Measurements from ENCODE around the gene OGFR. TPM values are rescaled to one million over a fixed set of nuclear protein-coding genes. Genes with fewer than 3 reads are reported as not detected.

OGFR gene
- total RNA-seq, 2 experiments from 2014 or later, result 67.0 to 76.6 TPM

GRCh38 chr20:62806383-62807050 is 1.9 kb downstream of the OGFR start:
- CTCF ChIA-PET, result interaction anchor here (1.5 to 2.6 kb wide), 4 partner anchors 10 to 66 kb away, joined by 3 to 18 read pairs (median 6); partner anchors contain the start of gene MRGBP
- Mint-ChIP-seq H3K4me1 (ENCODE audit: low read depth) (peaks cover 35% of the 10 kb centered on the region), H3K36me3 (ENCODE audit: low read depth) (peaks cover 21% of the 10 kb centered on the region), H3K27ac (peak overlapping the region; percentile 39), H3K9me3 (ENCODE audit: insufficient read depth) (no peaks in the 10 kb centered on the region), H3K27me3 (ENCODE audit: low read depth) (no peaks in the 10 kb centered on the region), H3K4me3 (peak overlapping the region; percentile 82)
- DNase-seq, result no peak
- ATAC-seq, result no peak
- POLR2A ChIA-PET, result no interaction called here

- ChIA-PET POLR2A (interaction anchor here (0.6 to 1.4 kb wide), 4 partner anchors 11 to 169 kb away, joined by 3 to 5 read pairs (median 3); partner anchors contain the start of gene MRGBP), CTCF (interaction anchor here (1.0 to 2.6 kb wide), 25 partner anchors 9 to 502 kb away, joined by 3 to 18 read pairs (median 6); partner anchors contain the start of genes COL9A3, MRGBP and TCFL5)
- DNase-seq, result no peak
- Mint-ChIP-seq H3K4me1 (ENCODE audit: low read depth) (peaks cover 35% of the 10 kb centered on the region), H3K27ac (no peak overlapping the region), H3K4me3 (no peak overlapping the region), H3K9me3 (ENCODE audit: insufficient read depth) (no peaks in the 10 kb centered on the region), H3K36me3 (ENCODE audit: low read depth) (peaks cover 28% of the 10 kb centered on the region), H3K27me3 (ENCODE audit: low read depth) (no peaks in the 10 kb centered on the region)
- ATAC-seq, result no peak
Observed at GRCh38 chr20:62807444-62808210, 3.0 kb downstream of the OGFR start.

GRCh38 chr20:62808211-62808865 is 3.7 kb downstream of the OGFR start:
- CTCF ChIA-PET, result interaction anchor here (0.7 to 2.6 kb wide), 31 partner anchors 9 to 503 kb away, joined by 3 to 18 read pairs (median 5); partner anchors contain the start of genes COL9A3, MRGBP and TCFL5
- H3K4me3 Mint-ChIP-seq, result peak overlapping the region; percentile 29
- POLR2A ChIA-PET, result interaction anchor here (0.6 to 1.4 kb wide), 4 partner anchors 14 to 191 kb away, joined by 3 to 5 read pairs (median 3); no protein-coding TSS in a partner anchor
- peak; percentile 50 for ATAC-seq
- peaks cover 31% of the 10 kb centered on the region for H3K4me1 Mint-ChIP-seq (ENCODE audit: low read depth)
- DNase-seq, result peak; percentile 80
- H3K27me3 Mint-ChIP-seq (ENCODE audit: low read depth), result no peaks in the 10 kb centered on the region
- H3K36me3 Mint-ChIP-seq (ENCODE audit: low read depth), result peaks cover 30% of the 10 kb centered on the region
- no peaks in the 10 kb centered on the region for H3K9me3 Mint-ChIP-seq (ENCODE audit: insufficient read depth)
- H3K27ac Mint-ChIP-seq, result no peak overlapping the region

GRCh38 chr20:62809530-62810428 is 5.1 kb downstream of the OGFR start:
- H3K27me3 Mint-ChIP-seq (ENCODE audit: low read depth), result peaks cover 2% of the 10 kb centered on the region
- no peak for DNase-seq
- POLR2A ChIA-PET, result interaction anchor here (1.1 kb wide), 1 partner anchor 24 kb away, joined by 3 read pairs; no protein-coding TSS in a partner anchor
- no peak overlapping the region for H3K4me3 Mint-ChIP-seq
- no peak for ATAC-seq
- H3K36me3 Mint-ChIP-seq (ENCODE audit: low read depth), result peaks cover 30% of the 10 kb centered on the region
- H3K27ac Mint-ChIP-seq, result no peak overlapping the region
- CTCF ChIA-PET, result interaction anchor here (1.1 to 2.6 kb wide), 4 partner anchors 10 to 193 kb away, joined by 3 to 18 read pairs (median 9); partner anchors contain the start of gene MRGBP
- H3K9me3 Mint-ChIP-seq (ENCODE audit: insufficient read depth), result no peaks in the 10 kb centered on the region
- H3K4me1 Mint-ChIP-seq (ENCODE audit: low read depth), result peaks cover 21% of the 10 kb centered on the region

GRCh38 chr20:62811320-62811719 is 6.7 kb downstream of the OGFR start:
- Mint-ChIP-seq H3K4me1 (ENCODE audit: low read depth) (peaks cover 19% of the 10 kb centered on the region), H3K36me3 (ENCODE audit: low read depth) (peaks cover 30% of the 10 kb centered on the region), H3K4me3 (no peak overlapping the region), H3K9me3 (ENCODE audit: insufficient read depth) (no peaks in the 10 kb centered on the region), H3K27me3 (ENCODE audit: low read depth) (peaks cover 14% of the 10 kb centered on the region), H3K27ac (no peak overlapping the region)
- ATAC-seq (no peak), DNase-seq (no peak)
- POLR2A ChIA-PET, result no interaction called here
- CTCF ChIA-PET, result interaction anchor here (0.7 to 0.8 kb wide), 2 partner anchors 17 to 165 kb away, joined by 3 read pairs; no protein-coding TSS in a partner anchor

GRCh38 chr20:62811720-62812119 is 7.1 kb downstream of the OGFR start:
- POLR2A ChIA-PET, result no interaction called here
- DNase-seq (no peak), ATAC-seq (no peak)
- Mint-ChIP-seq H3K36me3 (ENCODE audit: low read depth) (peaks cover 27% of the 10 kb centered on the region), H3K4me1 (ENCODE audit: low read depth) (peaks cover 15% of the 10 kb centered on the region), H3K27me3 (ENCODE audit: low read depth) (peaks cover 16% of the 10 kb centered on the region), H3K27ac (no peak overlapping the region), H3K9me3 (ENCODE audit: insufficient read depth) (no peaks in the 10 kb centered on the region), H3K4me3 (no peak overlapping the region)
- CTCF ChIA-PET, result interaction anchor here (0.7 to 1.1 kb wide), 3 partner anchors 17 to 164 kb away, joined by 3 read pairs; no protein-coding TSS in a partner anchor

- Mint-ChIP-seq H3K4me1 (ENCODE audit: low read depth) (peaks cover 12% of the 10 kb centered on the region), H3K36me3 (ENCODE audit: low read depth) (peaks cover 27% of the 10 kb centered on the region), H3K9me3 (ENCODE audit: insufficient read depth) (no peaks in the 10 kb centered on the region), H3K4me3 (no peak overlapping the region), H3K27ac (no peak overlapping the region), H3K27me3 (ENCODE audit: low read depth) (peaks cover 16% of the 10 kb centered on the region)
- ChIA-PET POLR2A (no interaction called here), CTCF (interaction anchor here (1.1 kb wide), 1 partner anchor 21 kb away, joined by 3 read pairs; no protein-coding TSS in a partner anchor)
- no peak for DNase-seq
- ATAC-seq, result no peak
Observed at GRCh38 chr20:62812181-62812906, 7.7 kb downstream of the OGFR start.

GRCh38 chr20:62812907-62813200 is 8.2 kb downstream of the OGFR start:
- H3K9me3 Mint-ChIP-seq (ENCODE audit: insufficient read depth), result no peaks in the 10 kb centered on the region
- H3K27me3 Mint-ChIP-seq (ENCODE audit: low read depth), result peaks cover 19% of the 10 kb centered on the region
- DNase-seq (no peak), ATAC-seq (no peak)
- no peak overlapping the region for H3K4me3 Mint-ChIP-seq
- POLR2A ChIA-PET, result no interaction called here
- peaks cover 8% of the 10 kb centered on the region for H3K4me1 Mint-ChIP-seq (ENCODE audit: low read depth)
- H3K36me3 Mint-ChIP-seq (ENCODE audit: low read depth), result peaks cover 27% of the 10 kb centered on the region
- CTCF ChIA-PET, result interaction anchor here (1.1 kb wide), 1 partner anchor 22 kb away, joined by 3 read pairs; no protein-coding TSS in a partner anchor
- H3K27ac Mint-ChIP-seq, result no peak overlapping the region

- ChIA-PET POLR2A (interaction anchor here (0.5 kb wide), 1 partner anchor 1168 kb away, joined by 3 read pairs; no protein-coding TSS in a partner anchor), CTCF (no interaction called here)
- no peaks in the 10 kb centered on the region for H3K9me3 Mint-ChIP-seq (ENCODE audit: insufficient read depth)
- H3K27ac Mint-ChIP-seq, result no peak overlapping the region
- ATAC-seq (no peak), DNase-seq (no peak)
- peaks cover 4% of the 10 kb centered on the region for H3K4me1 Mint-ChIP-seq (ENCODE audit: low read depth)
- peaks cover 25% of the 10 kb centered on the region for H3K27me3 Mint-ChIP-seq (ENCODE audit: low read depth)
- H3K36me3 Mint-ChIP-seq (ENCODE audit: low read depth), result peaks cover 22% of the 10 kb centered on the region
- no peak overlapping the region for H3K4me3 Mint-ChIP-seq
Observed at GRCh38 chr20:62813588-62813987, 9.0 kb downstream of the OGFR start.

GRCh38 chr20:62814060-62814708 is 9.5 kb downstream of the OGFR start:
- peaks cover 4% of the 10 kb centered on the region for H3K4me1 Mint-ChIP-seq (ENCODE audit: low read depth)
- CTCF ChIA-PET, result no interaction called here
- H3K9me3 Mint-ChIP-seq (ENCODE audit: insufficient read depth), result no peaks in the 10 kb centered on the region
- H3K27me3 Mint-ChIP-seq (ENCODE audit: low read depth), result peaks cover 25% of the 10 kb centered on the region
- POLR2A ChIA-PET, result interaction anchor here (0.5 to 1.5 kb wide), 2 partner anchors 47 to 1168 kb away, joined by 3 read pairs; partner anchors contain the start of gene TCFL5
- H3K27ac Mint-ChIP-seq, result no peak overlapping the region
- H3K36me3 Mint-ChIP-seq (ENCODE audit: low read depth), result peaks cover 20% of the 10 kb centered on the region
- ATAC-seq (no peak), DNase-seq (no peak)
- H3K4me3 Mint-ChIP-seq, result no peak overlapping the region

Data from activated CD8-positive, alpha-beta T cell treated with anti-CD3 and anti-CD28 coated beads, Interleukin-2, amount 10 ng/mL, durations not matched to agents 7 days and 5 days (primary cell).